HEK293T (cell line): ENCODE measurements around the gene WDR90.

Source experiments
- ARNT ChIP-seq: fragments of 450-650 bp; IDR thresholded peaks from 2 replicates; pipeline ENCODE4 v1.6.1; 2017; ENCODE audit warnings: mild to moderate bottlenecking
- BHLHE40 ChIP-seq: fragments of 450-650 bp; IDR thresholded peaks from 2 replicates; pipeline ENCODE4 v1.6.1; 2016; ENCODE audit warnings: mild to moderate bottlenecking, moderate library complexity, borderline replicate concordance
- CTBP1 ChIP-seq: fragments of 450-650 bp; IDR thresholded peaks from 2 replicates; pipeline ENCODE4 v1.6.1; 2016; ENCODE audit warnings: borderline replicate concordance
- FOXA1 ChIP-seq: fragments of 450-650 bp; IDR thresholded peaks from 2 replicates; pipeline ENCODE4 v1.6.1; 2016; ENCODE audit warnings: mild to moderate bottlenecking
- FOXK2 ChIP-seq: fragments of 450-650 bp; IDR thresholded peaks from 2 replicates; pipeline ENCODE4 v1.6.1; 2016; ENCODE audit warnings: mild to moderate bottlenecking
- FOXM1 ChIP-seq: fragments of 450-650 bp; IDR thresholded peaks from 2 replicates; pipeline ENCODE4 v1.6.1; 2017; ENCODE audit warnings: mild to moderate bottlenecking, borderline replicate concordance
- LEF1 ChIP-seq: fragments of 450-650 bp; IDR thresholded peaks from 2 replicates; pipeline ENCODE4 v1.6.1; 2017; ENCODE audit warnings: mild to moderate bottlenecking, borderline replicate concordance
- NFRKB ChIP-seq: fragments of 450-650 bp; IDR thresholded peaks from 2 replicates; pipeline ENCODE4 v1.6.1; 2016; ENCODE audit warnings: mild to moderate bottlenecking, moderate library complexity
- SP1 ChIP-seq: fragments of 450-650 bp; IDR thresholded peaks from 2 replicates; pipeline ENCODE4 v1.6.1; 2017
- SUZ12 ChIP-seq: fragments of 450-650 bp; IDR thresholded peaks from 2 replicates; pipeline ENCODE4 v1.6.1; 2016; ENCODE audit warnings: mild to moderate bottlenecking
- TARDBP ChIP-seq: fragments of 450-650 bp; IDR thresholded peaks from 2 replicates; pipeline ENCODE4 v1.6.1; 2016
- ZNF384 ChIP-seq: fragments of 450-650 bp; IDR thresholded peaks from 2 replicates; pipeline ENCODE4 v1.6.1; 2016

DNA sequence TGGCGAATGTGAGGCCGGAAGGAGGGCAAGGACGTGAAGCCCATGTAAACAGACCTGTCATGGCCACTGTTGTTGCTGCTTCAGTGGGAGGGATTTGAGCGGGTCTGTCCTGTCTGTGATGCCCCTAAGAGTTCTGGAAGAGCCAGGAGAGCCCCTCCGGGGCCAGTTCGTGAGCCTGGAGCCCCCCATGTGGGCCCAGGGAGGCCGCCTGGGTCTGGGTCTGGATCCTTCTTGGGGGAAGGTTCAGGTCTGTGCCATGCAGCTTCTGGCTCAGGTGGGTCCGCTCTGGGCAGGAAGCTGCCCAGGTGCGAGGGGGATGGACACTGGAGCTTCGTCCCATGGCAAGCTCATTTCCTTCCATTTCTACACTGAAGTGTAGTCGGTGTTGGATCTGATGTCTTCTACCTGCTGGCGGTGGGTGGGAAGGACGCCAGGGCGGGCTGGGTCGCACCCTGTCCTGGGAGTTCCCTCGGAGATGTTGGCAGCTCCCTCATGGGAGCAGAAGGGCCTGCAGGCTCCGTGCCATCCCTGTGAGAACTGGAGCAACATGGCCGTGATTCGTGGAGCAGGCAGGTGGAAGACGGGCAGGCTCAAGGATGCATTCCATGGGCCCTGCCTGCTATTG, 29.6 kb upstream of the WDR90 start:
- TF ChIP-seq FOXK2 (no peak), NFRKB (no peak), ARNT (no peak), FOXM1 (no peak), ZNF384 (no peak), SUZ12 (no peak), FOXA1 (no peak), LEF1 (no peak), BHLHE40 (no peak), SP1 (no peak), TARDBP (no peak), CTBP1 (no peak)
